Fibroblast of skin of right biceps (primary cell): ENCODE results near the gene CD72.
"Not testable (repeated sequence)": the region's sequence is repeated elsewhere in the genome, so short reads cannot be mapped to it uniquely, and the experiment has no call there.

Source experiments
- DNase-seq: peaks from one replicate; pipeline ENCODE4 v3.0.0-alpha.2; 2013

CD72 gene

GRCh38 chr9:35615981-35616680, 2.1 kb downstream of the CD72 start:
- no peak for DNase-seq

DNA sequence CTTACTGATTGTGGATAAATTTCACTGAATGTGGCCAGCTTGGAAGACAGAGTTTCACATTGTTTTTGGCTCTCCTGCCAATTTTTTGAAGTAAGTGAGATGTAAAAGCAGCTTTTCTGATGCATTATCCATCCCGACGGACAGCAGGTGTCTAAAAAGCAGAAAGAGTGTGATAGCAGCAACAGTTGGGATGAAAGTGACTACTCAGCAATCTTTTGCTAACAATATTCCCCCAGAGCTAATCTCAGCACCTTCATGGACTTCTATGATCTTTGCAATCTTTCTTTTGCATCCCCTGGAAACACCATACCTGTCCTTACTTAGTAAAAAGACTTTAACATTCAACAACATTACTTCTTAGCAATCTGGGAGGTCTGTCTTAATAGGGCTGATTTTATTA, 5.4 kb downstream of the CD72 start:
- DNase-seq: no peak

DNA sequence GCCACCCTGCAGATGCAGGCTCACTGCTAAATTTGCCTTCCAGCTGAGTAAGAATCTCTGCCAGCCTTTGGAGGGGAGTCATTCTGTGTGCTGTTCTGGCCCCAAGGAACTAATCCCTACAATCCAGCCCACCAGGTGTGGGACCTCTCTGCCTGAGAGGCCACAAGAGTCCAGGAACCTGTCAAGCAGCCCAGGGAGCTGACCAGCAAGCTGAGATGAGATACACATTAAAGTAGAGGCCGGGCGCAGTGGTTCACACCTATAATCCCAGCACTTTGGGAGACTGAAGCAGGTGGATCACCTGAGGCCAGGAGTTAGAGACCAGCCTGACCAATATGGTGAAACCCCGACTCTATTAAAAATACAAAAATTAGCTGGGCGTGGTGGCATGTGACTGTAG, 6.1 kb downstream of the CD72 start:
- DNase-seq: not testable (repeated sequence)

GRCh38 chr9:35611230-35611797, 6.9 kb downstream of the CD72 start:
- peak; percentile 41 for DNase-seq

GRCh38 chr9:35609820-35610163, 8.4 kb downstream of the CD72 start:
- DNase-seq: no peak

GRCh38 chr9:35609001-35609819, 9.0 kb downstream of the CD72 start:
- DNase-seq: no peak

DNA sequence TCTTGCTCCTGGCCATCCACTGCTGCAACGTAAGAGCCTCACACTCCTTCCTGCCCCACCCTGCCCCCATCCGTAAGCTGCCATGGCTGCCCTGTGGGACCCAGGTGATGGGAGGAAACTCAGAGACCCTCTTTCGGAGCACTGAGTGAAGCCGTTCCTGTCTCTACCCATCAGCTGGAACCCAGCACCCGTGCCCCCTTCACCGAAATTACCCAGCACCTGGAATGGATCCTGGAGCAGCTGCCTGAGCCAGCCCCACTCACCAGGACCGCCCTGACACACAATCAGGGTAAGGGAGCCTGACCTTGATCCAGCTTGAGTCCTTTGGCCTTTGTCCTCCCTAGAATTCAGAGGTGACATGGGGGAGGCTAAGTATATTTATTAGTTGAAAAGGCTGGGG, 10.0 kb downstream of the CD72 start:
- DNase-seq: no peak

DNA sequence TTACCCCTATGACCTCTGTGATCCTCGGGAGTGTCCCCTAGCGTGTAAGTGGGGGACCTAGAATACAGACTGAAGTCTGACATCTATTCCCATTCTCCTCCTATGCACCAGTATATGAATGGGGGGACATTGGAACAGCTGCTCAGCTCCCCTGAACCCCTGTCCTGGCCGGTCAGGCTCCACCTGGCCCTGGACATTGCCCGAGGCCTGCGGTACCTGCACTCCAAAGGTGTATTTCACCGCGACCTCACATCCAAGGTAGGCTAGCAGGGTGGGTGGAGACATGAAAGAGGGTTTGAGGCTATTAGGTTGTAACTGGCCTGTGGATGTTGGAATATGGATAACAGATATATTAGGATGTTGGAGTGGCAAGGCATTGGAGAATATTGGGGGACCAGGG, 11.5 kb downstream of the CD72 start:
- no peak for DNase-seq

GRCh38 chr9:35606138-35606504, 12.1 kb downstream of the CD72 start:
- no peak for DNase-seq

DNA sequence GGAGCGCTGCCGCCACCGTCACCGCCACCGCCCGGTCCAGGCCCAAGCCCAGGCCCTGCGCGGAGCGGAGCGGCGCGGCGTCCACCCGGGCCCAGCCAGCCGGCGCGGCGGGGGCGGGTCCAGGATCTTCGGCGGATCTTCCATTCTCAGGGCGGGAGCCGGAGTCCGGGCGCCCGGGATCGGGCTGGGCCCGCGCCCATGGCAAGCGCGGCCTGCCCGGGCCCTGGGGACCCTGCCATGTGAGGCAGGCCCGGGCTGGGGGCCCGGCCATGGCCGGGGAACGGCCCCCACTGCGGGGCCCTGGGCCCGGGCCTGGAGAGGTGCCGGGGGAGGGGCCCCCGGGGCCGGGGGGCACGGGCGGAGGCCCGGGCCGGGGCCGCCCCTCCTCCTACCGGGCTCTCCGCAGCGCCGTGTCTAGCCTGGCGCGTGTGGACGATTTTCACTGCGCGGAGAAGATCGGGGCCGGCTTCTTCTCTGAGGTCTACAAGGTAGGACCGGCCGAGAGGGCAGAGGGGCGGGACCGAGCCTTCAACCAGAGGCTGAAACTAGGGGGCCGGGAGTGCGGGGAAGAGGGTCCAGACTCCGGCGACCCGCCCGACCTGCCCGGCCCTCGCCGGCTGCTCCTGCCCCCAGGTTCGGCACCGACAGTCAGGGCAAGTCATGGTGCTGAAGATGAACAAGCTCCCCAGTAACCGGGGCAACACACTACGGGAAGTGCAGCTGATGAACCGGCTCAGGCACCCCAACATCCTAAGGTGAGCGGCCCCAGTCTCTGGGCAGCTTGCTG, 12.7 kb downstream of the CD72 start:
- DNase-seq: no peak

GRCh38 chr9:35604578-35605350, 13.4 kb downstream of the CD72 start, which contains the start of gene TESK1:
TESK1 (plus strand) TSS chr9:35605262; CDS start chr9:35605620, 358 bp downstream.
- peak; percentile 60 for DNase-seq

DNA sequence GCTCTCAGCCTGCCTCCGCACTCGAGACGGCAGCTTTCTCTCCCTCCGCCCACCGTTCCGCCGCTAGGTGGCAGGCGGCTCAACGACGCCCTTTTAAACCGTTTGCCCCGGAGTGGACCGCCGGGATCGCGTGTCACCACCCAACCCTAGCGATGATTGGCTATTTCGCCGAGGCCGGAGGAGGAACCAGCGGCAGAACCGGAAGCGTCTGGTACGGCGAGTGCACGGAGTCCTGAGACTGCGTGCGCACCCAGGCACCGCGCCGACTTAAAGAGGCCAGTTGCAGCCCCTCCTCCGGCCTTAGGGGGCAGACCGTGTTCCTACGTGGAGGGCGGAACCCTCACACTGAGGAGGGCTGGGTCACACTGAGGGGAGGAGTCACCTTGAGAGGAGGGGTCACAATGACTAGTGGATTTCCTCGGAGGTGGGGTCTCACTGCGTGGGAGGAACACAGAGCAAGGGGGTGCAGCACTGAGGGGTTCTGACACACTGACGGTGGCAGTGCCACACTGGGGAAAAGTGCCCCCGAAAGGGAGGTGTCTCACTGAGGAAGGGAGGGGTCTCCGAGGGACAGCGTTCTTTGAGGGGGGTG, 14.1 kb downstream of the CD72 start:
- DNase-seq: peak; percentile 100

- DNase-seq: peak; percentile 78
Measured at GRCh38 chr9:35603506-35603985, 14.7 kb downstream of the CD72 start.

DNA sequence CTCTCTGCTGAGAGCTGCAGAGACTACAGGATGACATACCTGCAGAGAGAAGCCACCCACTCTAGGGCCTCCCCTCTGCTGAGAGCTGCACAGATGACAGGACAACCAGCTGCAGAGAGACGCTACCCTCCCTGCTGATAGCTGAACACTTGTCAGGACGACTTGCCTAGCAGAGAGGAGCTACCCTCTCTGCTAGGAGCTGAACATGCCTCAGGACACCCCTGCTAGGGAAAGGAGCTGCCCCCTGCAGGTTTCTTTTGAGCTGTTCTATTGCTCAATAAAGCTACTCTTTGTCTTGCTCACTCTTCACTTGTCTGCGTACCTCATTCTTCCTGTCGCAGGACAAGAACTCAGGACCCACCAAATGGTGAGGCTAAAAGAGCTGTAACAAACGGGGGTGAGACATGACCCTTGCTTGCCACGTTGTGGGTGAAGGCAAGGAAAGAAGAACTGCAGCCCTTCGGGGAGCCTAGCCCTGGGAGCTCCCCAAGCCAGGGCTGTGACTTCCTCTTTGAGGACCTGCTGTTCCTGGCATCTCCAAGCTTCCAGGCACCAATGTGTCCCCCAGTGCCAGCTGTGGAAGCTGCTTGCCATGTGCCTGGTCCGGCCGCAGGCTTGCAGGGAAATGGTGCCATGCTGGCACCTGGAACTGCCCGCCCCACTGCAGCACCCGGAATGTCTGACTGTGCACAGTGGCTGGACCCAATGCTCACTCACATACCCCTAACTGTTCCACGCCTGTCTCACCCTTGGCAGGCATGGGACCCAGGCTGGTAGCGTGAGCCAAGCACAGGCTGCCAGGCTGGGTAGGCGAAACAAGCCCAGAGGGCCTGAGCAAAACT, 18.2 kb downstream of the CD72 start:
- DNase-seq: no peak

DNA sequence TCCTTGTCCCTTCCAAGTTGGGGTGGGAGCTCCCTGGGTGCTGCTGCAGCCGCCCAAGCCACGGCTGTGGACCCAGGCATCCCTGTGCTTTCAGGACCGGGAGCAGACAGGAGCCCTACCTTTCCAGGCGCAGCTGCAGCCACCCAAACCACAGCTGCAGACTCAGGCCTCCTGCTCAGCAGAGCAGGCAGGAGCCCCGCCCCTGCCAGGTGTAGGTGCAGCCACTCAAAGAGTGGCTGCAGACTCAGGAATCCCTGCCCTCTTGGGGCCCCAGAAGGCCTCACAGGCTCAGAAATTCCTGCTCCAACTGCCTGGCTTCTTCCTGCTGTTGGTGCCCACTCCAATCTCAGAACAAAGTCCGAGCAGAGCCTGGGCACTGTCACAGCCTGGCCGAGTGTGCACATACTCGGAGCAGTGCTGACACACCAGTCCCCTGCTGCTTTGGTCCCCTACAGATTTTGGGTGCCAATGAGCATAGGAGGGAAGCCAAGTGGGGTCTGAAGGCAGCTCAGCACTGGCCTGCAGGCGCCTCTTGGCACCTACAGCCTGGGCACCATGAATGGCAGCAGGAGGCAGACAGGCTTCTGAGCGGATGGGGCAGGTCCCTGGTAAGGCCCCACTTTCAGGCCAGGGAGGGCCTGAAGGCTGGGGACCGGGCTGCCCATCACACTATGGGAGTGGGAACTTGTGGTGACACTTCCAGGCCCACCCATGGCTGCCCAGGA, 19.2 kb downstream of the CD72 start:
- DNase-seq: no peak

DNA sequence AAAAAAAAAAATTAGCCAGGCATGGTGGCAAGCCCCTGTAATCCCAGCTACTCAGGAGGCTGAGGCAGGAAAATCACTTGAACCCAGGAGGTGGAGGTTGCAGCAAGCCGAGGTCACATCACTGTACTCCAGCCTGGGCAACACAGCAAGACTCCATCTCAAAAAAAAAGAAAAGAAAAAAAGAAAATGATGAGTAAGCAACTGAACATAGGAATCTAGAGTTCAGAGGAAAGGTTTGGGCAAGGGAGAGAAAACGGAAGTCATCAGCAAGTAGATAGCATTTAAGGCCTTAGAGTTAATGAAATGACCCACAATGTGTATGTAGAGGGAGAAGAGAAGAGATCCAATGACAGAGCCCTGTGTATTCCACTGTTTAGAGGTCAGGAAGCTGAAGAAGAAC, 21.3 kb downstream of the CD72 start:
- not testable (repeated sequence) for DNase-seq

- DNase-seq: no peak
Measured at GRCh38 chr9:35594471-35594870, 23.7 kb downstream of the CD72 start.

DNA sequence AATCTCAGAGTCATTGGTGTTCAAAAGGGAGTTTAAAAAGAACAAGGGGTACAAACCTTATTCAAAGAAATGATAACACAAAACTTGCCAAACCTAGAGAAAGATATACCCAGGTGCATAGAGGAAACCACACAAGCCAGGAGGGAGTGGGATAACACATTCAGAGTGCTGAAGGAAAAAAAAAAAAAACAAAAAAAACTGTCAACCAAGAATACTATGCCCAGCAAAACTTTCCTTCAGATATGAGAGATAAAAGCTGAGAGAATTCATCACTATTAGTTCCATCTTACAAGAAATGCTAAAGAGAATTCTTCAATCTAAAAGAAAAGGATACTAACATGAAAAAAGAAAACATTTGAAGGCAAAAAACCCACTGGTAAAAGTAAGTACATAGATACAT, 24.6 kb downstream of the CD72 start:
- no peak for DNase-seq

DNA sequence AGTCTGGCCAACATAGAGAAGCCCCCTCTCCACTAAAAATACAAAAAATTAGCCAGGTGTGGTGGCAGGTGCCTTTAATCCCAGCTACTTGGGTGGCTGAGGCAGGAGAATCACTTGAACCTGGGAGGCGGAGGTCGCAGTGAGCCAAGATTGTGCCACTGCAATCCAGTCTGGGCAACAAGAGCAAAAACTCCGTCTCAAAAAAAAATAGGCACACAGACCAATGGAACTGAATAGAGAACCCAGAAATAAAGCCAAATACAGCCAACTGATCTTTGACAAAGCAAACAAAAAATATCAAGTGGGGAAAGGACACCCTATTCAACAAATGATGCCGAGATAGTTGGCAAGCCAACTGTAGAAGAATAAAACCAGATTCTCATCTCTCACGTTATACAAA, 29.7 kb downstream of the CD72 start:
- DNase-seq: not testable (repeated sequence)

- not testable (repeated sequence) for DNase-seq
Measured at GRCh38 chr9:35584681-35585080, 33.5 kb downstream of the CD72 start.
